K562 (cell line): ENCODE results near the gene PPP1R14B. TPM values are rescaled to one million over a fixed set of nuclear protein-coding genes. Genes with fewer than 3 reads are reported as not detected.

Source experiments
- CBX2 ChIP-seq: fragments of 200-600 bp; sonication (generic); IDR thresholded peaks from one replicate; pipeline ENCODE4 v1.6.1; 2012; ENCODE audit warnings: mild to moderate bottlenecking, low read length, inconsistent platforms; ENCODE audit not compliant: insufficient read depth, poor library complexity, severe bottlenecking
- CGGBP1 ChIP-seq: fragments of 250-450 bp; sonication (Bioruptor Pico); IDR thresholded peaks from 2 replicates; pipeline ENCODE4 v1.9.0; 2021; ENCODE audit warnings: mild to moderate bottlenecking
- CREBBP ChIP-seq: IDR thresholded peaks from one replicate; pipeline ENCODE4 v1.6.1; 2012; ENCODE audit warnings: low read depth, mild to moderate bottlenecking, control low read depth, inconsistent platforms, low read length
- CREM ChIP-seq: IDR thresholded peaks from 2 replicates; pipeline ENCODE4 v1.6.1; 2014; ENCODE audit warnings: antibody characterized with exemption, low read depth
- ELK1 ChIP-seq: sonication (generic); formaldehyde crosslinking; IDR thresholded peaks from 2 replicates; pipeline ENCODE4 v1.8.1; 2022; ENCODE audit warnings: missing genetic modification reagents
- HDAC2 ChIP-seq: fragments of 450-650 bp; IDR thresholded peaks from 2 replicates; pipeline ENCODE4 v1.6.1; 2016; ENCODE audit warnings: mild to moderate bottlenecking
- HLTF ChIP-seq: fragments of 450-650 bp; IDR thresholded peaks from 2 replicates; pipeline ENCODE4 v1.6.1; 2016
- HMG20A ChIP-seq: fragments of 450-650 bp; formaldehyde crosslinking; conservative IDR thresholded peaks from 2 replicates; pipeline ENCODE4 v1.4.0; 2020; ENCODE audit warnings: mild to moderate bottlenecking, mixed read lengths
- HSF4 ChIP-seq: fragments of 250-450 bp; sonication (Bioruptor Pico); IDR thresholded peaks from 2 replicates; pipeline ENCODE4 v2.1.2; 2022; ENCODE audit warnings: mild to moderate bottlenecking, moderate library complexity, borderline replicate concordance
- KAT2B ChIP-seq: IDR thresholded peaks from one replicate; pipeline ENCODE4 v1.6.1; 2012; ENCODE audit warnings: low read depth, mild to moderate bottlenecking, control low read depth, inconsistent platforms, low read length, moderate library complexity
- KLF10 ChIP-seq: fragments of 250-450 bp; sonication (Bioruptor Pico); IDR thresholded peaks from 2 replicates; pipeline ENCODE4 v1.6.1; 2021; ENCODE audit warnings: matching md5 sums
- MEIS2 ChIP-seq: fragments of 450-650 bp; IDR thresholded peaks from 2 replicates; pipeline ENCODE4 v1.6.1; 2014; ENCODE audit warnings: mild to moderate bottlenecking; ENCODE audit not compliant: partially characterized antibody
- MLLT1 ChIP-seq, 2 experiments: fragments of 450-650 bp; IDR thresholded peaks; 2 replicates each; pipeline ENCODE4 v1.6.1; 2016
- MTA1 ChIP-seq: fragments of 450-650 bp; IDR thresholded peaks from 2 replicates; pipeline ENCODE4 v1.6.1; 2017; ENCODE audit warnings: borderline replicate concordance
- MYNN ChIP-seq, 2 experiments: sonication (generic); formaldehyde crosslinking in 1 of 2; IDR thresholded peaks; 2 replicates each; pipeline versions ENCODE4 v1.5.0 to v1.6.1; 2016 to 2020; ENCODE audit warnings: antibody characterized with exemption in 1 of 2, missing genetic modification reagents in 1 of 2
- NELFE ChIP-seq: IDR thresholded peaks from 2 replicates; pipeline ENCODE4 v1.6.1; 2011; ENCODE audit warnings: mild to moderate bottlenecking; ENCODE audit not compliant: insufficient read depth, insufficient read length
- PHB2 ChIP-seq: fragments of 450-650 bp; IDR thresholded peaks from 2 replicates; pipeline ENCODE4 v1.6.1; 2017; ENCODE audit warnings: low read depth
- POLR3A ChIP-seq: IDR thresholded peaks from 2 replicates; pipeline ENCODE4 v1.6.1; 2011; ENCODE audit warnings: borderline replicate concordance, mild to moderate bottlenecking, moderate library complexity; ENCODE audit not compliant: insufficient read length, insufficient read depth; ENCODE audit errors: extremely low read depth
- SAFB ChIP-seq: fragments of 200-400 bp; formaldehyde crosslinking; IDR thresholded peaks from 2 replicates; pipeline ENCODE4 v1.6.1; 2017; ENCODE audit warnings: low read depth, low read length, borderline replicate concordance
- SAFB2 ChIP-seq: fragments of 200-400 bp; formaldehyde crosslinking; IDR thresholded peaks from 2 replicates; pipeline ENCODE4 v1.6.1; 2018; ENCODE audit warnings: borderline replicate concordance, low read length, low read depth, moderate library complexity; ENCODE audit not compliant: severe bottlenecking
- THRB ChIP-seq: fragments of 450-650 bp; formaldehyde crosslinking; conservative IDR thresholded peaks from 2 replicates; pipeline ENCODE4 v1.4.0; 2022; ENCODE audit warnings: mild to moderate bottlenecking, missing genetic modification characterization
- ZNF224 ChIP-seq: sonication (generic); formaldehyde crosslinking; IDR thresholded peaks from 2 replicates; pipeline ENCODE4 v1.8.0; 2022; ENCODE audit warnings: mild to moderate bottlenecking, missing genetic modification reagents
- ZNF232 ChIP-seq: sonication (generic); formaldehyde crosslinking; IDR thresholded peaks from 2 replicates; pipeline ENCODE4 v1.8.0; 2022; ENCODE audit warnings: mild to moderate bottlenecking, missing genetic modification reagents
- ZNF57 ChIP-seq: fragments of 450-650 bp; formaldehyde crosslinking; IDR thresholded peaks from 2 replicates; pipeline ENCODE4 v1.4.0; 2020; ENCODE audit warnings: mild to moderate bottlenecking, moderate library complexity
- ZNF77 ChIP-seq: fragments of 250-450 bp; sonication (Bioruptor Pico); IDR thresholded peaks from 2 replicates; pipeline ENCODE4 v1.5.0; 2020
- polyA plus RNA-seq, 8 experiments: library from polyadenylated mRNA; depleted of rRNA in 4 of 8; stranded (reverse) in 5 of 8; unstranded in 3 of 8; fragments of >200 nt; fragmentation: Nextera tagmentation in 2 of 8; fragmentation: Illumina TruSeq in 1 of 8; extraction: Ambion mirVana in 2 of 8; extraction: Trizol in 1 of 8; gene quantifications; 2 replicates each; pipeline versions ENCODE4 v1.2.1 to v1.2.3, GENCODE V29; 2011 to 2014; ENCODE audit warnings: inconsistent platforms in 1 of 8, missing spikeins in 1 of 8
- total RNA-seq, 7 experiments: library from RNA; depleted of rRNA in 6 of 7; stranded (reverse); fragments of >200 nt in 6 of 7; fragmentation: Illumina TruSeq in 2 of 7; extraction: Trizol in 2 of 7; gene quantifications; 2 replicates each; pipeline versions ENCODE4 v1.2.1 to v1.2.3, GENCODE V29; 2011 to 2021; ENCODE audit warnings: low replicate concordance in 1 of 7

PPP1R14B gene
- total and polyA plus RNA-seq, 9 of the 15 experiments (the other 6 are each of a cell fraction or from before 2014, with no cell fraction given) = 7.7 to 566 (median 212) TPM

- TF ChIP-seq ZNF224 (CRISPR knock-in tag) = no peak
- no peak for TF ChIP-seq KAT2B
- no peak for TF ChIP-seq SAFB2
- no peak for TF ChIP-seq ELK1 (CRISPR knock-in tag)
- no peak for TF ChIP-seq CGGBP1 (CRISPR knock-in tag)
- no peak for TF ChIP-seq SAFB
- peak; percentile 38; the same call in 1 of the 2 replicates for TF ChIP-seq CREM
- no peak for TF ChIP-seq ZNF232 (CRISPR knock-in tag)
- peak in 1 of 2 experiments; percentile 42; a peak in 2 of 4 replicates for TF ChIP-seq MLLT1 (IDR thresholded peaks at IDR 0.05)
- TF ChIP-seq HDAC2 = peak; percentile 89
- peak; percentile 96 for TF ChIP-seq HLTF
- TF ChIP-seq HMG20A = no peak
- no peak for TF ChIP-seq THRB (CRISPR knock-in tag)
- no peak for TF ChIP-seq MEIS2
- TF ChIP-seq MYNN (IDR thresholded peaks at IDR 0.05) = 0 out of 2 replicates have a peak, but pooled peaks have one; percentile 37
- no peak for TF ChIP-seq MYNN (CRISPR knock-in tag; IDR thresholded peaks at IDR 0.05)
- no peak for TF ChIP-seq HSF4 (CRISPR knock-in tag)
- TF ChIP-seq POLR3A = no peak
- TF ChIP-seq CREBBP = no peak
- TF ChIP-seq MTA1 = 0 out of 2 replicates have a peak, but pooled peaks have one; percentile 30
- no peak for TF ChIP-seq CBX2
- no peak for TF ChIP-seq ZNF77
- TF ChIP-seq NELFE = no peak
- no peak for TF ChIP-seq KLF10 (CRISPR knock-in tag)
- no peak for TF ChIP-seq PHB2
- no peak for TF ChIP-seq ZNF57 (CRISPR knock-in tag)
Observed at GRCh38 chr11:64245797-64246620, 734 bp downstream of the PPP1R14B start (continued).
